Mesendoderm (in vitro differentiated cells): Measurements from ENCODE around the gene GPR135.

Experiments used
- DNase-seq: peaks from one replicate; pipeline ENCODE4 v3.0.0; 2013
- H2AK5ac ChIP-seq: 2 replicates; pipeline ENCODE4 v1.6.1; 2013; ENCODE audit warnings: low read length, inconsistent platforms
- H2BK120ac ChIP-seq: 2 replicates; pipeline ENCODE4 v1.6.1; 2013; ENCODE audit warnings: low read depth, mild to moderate bottlenecking, low read length, moderate library complexity, mixed read lengths
- H2BK15ac ChIP-seq: replicated peaks from 2 replicates; pipeline ENCODE4 v1.6.1; 2013; ENCODE audit warnings: low read depth, mild to moderate bottlenecking, moderate library complexity
- H2BK5ac ChIP-seq: 2 replicates; pipeline ENCODE4 v1.6.1; 2013; ENCODE audit warnings: low read length, inconsistent platforms
- H3K18ac ChIP-seq: 2 replicates; pipeline ENCODE4 v1.6.1; 2013; ENCODE audit warnings: mild to moderate bottlenecking, low read length, mixed read lengths
- H3K23ac ChIP-seq: one replicate; pipeline ENCODE4 v1.6.1; 2013; ENCODE audit warnings: low read length
- H3K27ac ChIP-seq: 2 replicates; pipeline ENCODE4 v1.5.1; 2013; ENCODE audit warnings: low read depth, mild to moderate bottlenecking, inconsistent platforms, low read length, moderate library complexity
- H3K27me3 ChIP-seq: 2 replicates; pipeline ENCODE4 v1.6.1; 2013; ENCODE audit warnings: low read length, control low read depth, mild to moderate bottlenecking, inconsistent platforms; ENCODE audit not compliant: insufficient read depth, poor library complexity
- H3K36me3 ChIP-seq: 2 replicates; pipeline ENCODE4 v1.6.1; 2013; ENCODE audit warnings: low read length, inconsistent platforms; ENCODE audit not compliant: control insufficient read depth, insufficient read depth
- H3K4ac ChIP-seq: one replicate; pipeline ENCODE4 v1.6.1; 2013; ENCODE audit warnings: low read depth, mild to moderate bottlenecking, low read length, moderate library complexity
- H3K4me1 ChIP-seq: 2 replicates; pipeline ENCODE4 v1.6.1; 2013; ENCODE audit warnings: low read depth, low read length, inconsistent platforms; ENCODE audit not compliant: control insufficient read depth
- H3K4me2 ChIP-seq: 2 replicates; pipeline ENCODE4 v1.6.1; 2013; ENCODE audit warnings: low read length
- H3K4me3 ChIP-seq: 2 replicates; pipeline ENCODE4 v1.5.1; 2013; ENCODE audit warnings: mild to moderate bottlenecking, low read length
- H3K56ac ChIP-seq: one replicate; pipeline ENCODE4 v1.6.1; 2013; ENCODE audit warnings: low read length
- H3K79me1 ChIP-seq: 2 replicates; pipeline ENCODE4 v1.6.1; 2013; ENCODE audit warnings: low read length, inconsistent platforms
- H3K79me2 ChIP-seq: 2 replicates; pipeline ENCODE4 v1.6.1; 2013; ENCODE audit warnings: mild to moderate bottlenecking, low read length; ENCODE audit not compliant: control insufficient read depth, insufficient read depth
- H3K9ac ChIP-seq: 2 replicates; pipeline ENCODE4 v1.6.1; 2013; ENCODE audit warnings: low read length, inconsistent platforms
- H4K5ac ChIP-seq: one replicate; pipeline ENCODE4 v1.6.1; 2013; ENCODE audit warnings: low read length
- H4K8ac ChIP-seq: one replicate; pipeline ENCODE4 v1.6.1; 2013; ENCODE audit warnings: low read depth, mild to moderate bottlenecking, control low read depth, low read length, moderate library complexity
- WGBS: extraction: QIAGEN DNeasy Blood & Tissue Kit; methylation state at CpG from one replicate; pipeline ENCODE4 v1.1.7; 2013; ENCODE audit warnings: low lambda C conversion rate, missing lambda C conversion rate; ENCODE audit not compliant: insufficient coverage; ENCODE audit errors: extremely low coverage; 5-methylcytosine and 5-hydroxymethylcytosine counted together

GPR135 gene

DNA sequence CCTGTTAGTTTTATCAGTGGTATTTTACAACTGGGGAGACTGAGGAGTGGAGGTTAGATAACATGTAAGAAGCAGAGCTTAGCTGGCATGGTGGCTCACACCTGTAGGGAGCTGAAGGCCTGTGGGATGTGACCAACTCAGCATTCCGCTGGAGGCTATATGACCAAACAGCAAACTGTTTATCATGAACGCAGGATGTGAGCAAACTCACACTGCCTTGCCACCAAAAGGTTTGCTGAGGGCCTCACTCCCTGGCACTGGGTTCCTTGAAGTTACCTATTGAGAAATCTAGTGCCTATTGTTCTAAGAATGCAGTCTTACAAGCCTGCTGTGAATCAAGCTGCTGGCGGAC, 42.5 kb upstream of the GPR135 start:
- no peak overlapping the region for H4K8ac ChIP-seq
- no peak overlapping the region for H3K9ac ChIP-seq
- H3K36me3 ChIP-seq, result no peaks in the 10 kb centered on the region
- H4K5ac ChIP-seq, result no peak overlapping the region
- H3K56ac ChIP-seq, result no peak overlapping the region
- WGBS, result no CpG with 5 or more reads among the region's 3 CpGs
- H3K79me1 ChIP-seq, result no peaks in the 10 kb centered on the region
- H3K4me2 ChIP-seq, result no peak overlapping the region
- H3K4me3 ChIP-seq, result no peak overlapping the region
- no peak overlapping the region for H2BK15ac ChIP-seq
- no peaks in the 10 kb centered on the region for H3K79me2 ChIP-seq
- H3K27me3 ChIP-seq, result no peaks in the 10 kb centered on the region
- H3K27ac ChIP-seq, result no peak overlapping the region
- no peaks in the 10 kb centered on the region for H3K4me1 ChIP-seq
- no peak overlapping the region for H3K4ac ChIP-seq
- DNase-seq, result no peak
- H2BK5ac ChIP-seq, result no peak overlapping the region
- no peak overlapping the region for H2BK120ac ChIP-seq
- no peak overlapping the region for H2AK5ac ChIP-seq
- no peak overlapping the region for H3K18ac ChIP-seq
- H3K23ac ChIP-seq, result no peak overlapping the region

DNA sequence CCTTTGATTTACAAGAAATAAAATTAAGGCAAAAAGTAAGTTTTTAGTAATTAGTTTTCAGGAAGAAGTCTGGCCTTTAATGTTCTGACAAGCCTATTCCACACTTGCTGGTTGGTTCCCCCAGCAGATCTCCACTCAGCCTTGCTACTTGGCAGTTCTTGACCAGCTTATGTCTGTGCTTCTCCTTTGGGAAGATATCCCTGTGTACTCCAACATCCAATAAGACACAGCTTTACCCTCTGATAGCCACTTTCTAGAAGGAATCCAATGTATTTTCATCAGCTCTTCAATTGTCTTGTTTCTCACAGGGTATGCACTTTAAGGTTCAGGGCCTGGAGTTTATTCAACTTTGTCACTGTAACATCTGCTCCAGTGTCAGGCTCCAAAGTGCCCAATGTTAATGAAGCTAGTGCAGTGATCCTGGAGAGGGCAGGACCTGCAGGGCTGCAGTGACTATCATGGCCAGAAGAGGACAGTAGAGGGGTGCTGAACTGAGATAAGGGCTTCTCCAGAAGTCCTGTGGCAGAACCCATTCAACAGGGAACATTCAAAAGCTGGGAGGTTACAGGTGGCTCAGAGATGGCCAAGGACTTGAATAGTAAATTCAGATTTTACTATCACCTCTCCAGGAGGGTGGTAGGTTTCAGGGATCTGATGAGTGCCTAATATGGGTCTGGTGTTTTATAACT, 42.0 kb upstream of the GPR135 start:
- no peak overlapping the region for H3K4ac ChIP-seq

GRCh38 chr14:59503256-59503655, 38.1 kb upstream of the GPR135 start:
- no peak overlapping the region for H3K18ac ChIP-seq
- H2BK5ac ChIP-seq, result no peak overlapping the region
- no peak overlapping the region for H3K4me3 ChIP-seq
- H3K4me2 ChIP-seq, result no peak overlapping the region
- H3K4ac ChIP-seq, result no peak overlapping the region
- H3K79me2 ChIP-seq, result no peaks in the 10 kb centered on the region
- no peak overlapping the region for H2BK15ac ChIP-seq
- no peaks in the 10 kb centered on the region for H3K4me1 ChIP-seq
- H3K23ac ChIP-seq, result no peak overlapping the region
- H2AK5ac ChIP-seq, result no peak overlapping the region
- WGBS, result no CpG with 5 or more reads among the region's 4 CpGs
- H3K36me3 ChIP-seq, result no peaks in the 10 kb centered on the region
- H3K56ac ChIP-seq, result no peak overlapping the region
- no peak overlapping the region for H4K5ac ChIP-seq
- no peak overlapping the region for H4K8ac ChIP-seq
- DNase-seq, result no peak
- no peak overlapping the region for H2BK120ac ChIP-seq
- H3K27ac ChIP-seq, result no peak overlapping the region
- no peak overlapping the region for H3K9ac ChIP-seq
- H3K27me3 ChIP-seq, result no peaks in the 10 kb centered on the region
- no peaks in the 10 kb centered on the region for H3K79me1 ChIP-seq

More for the DNA sequence above, 42.0 kb upstream of the GPR135 start:
- Histone ChIP-seq H4K5ac (no peak overlapping the region), H4K8ac (no peak overlapping the region), H3K36me3 (no peaks in the 10 kb centered on the region), H2BK120ac (no peak overlapping the region), H3K79me1 (no peaks in the 10 kb centered on the region), H3K23ac (no peak overlapping the region), H3K27ac (no peak overlapping the region), H3K18ac (no peak overlapping the region), H3K79me2 (no peaks in the 10 kb centered on the region), H2AK5ac (no peak overlapping the region), H3K4me2 (no peak overlapping the region), H3K27me3 (no peaks in the 10 kb centered on the region), H3K4me3 (no peak overlapping the region), H3K4me1 (no peaks in the 10 kb centered on the region), H3K9ac (no peak overlapping the region), H2BK5ac (no peak overlapping the region), H2BK15ac (no peak overlapping the region), H3K56ac (no peak overlapping the region)
- DNase-seq, result peak; percentile 92

- H3K4me1 ChIP-seq, result no peaks in the 10 kb centered on the region
- H3K4me3 ChIP-seq, result no peak overlapping the region
- no peak overlapping the region for H3K27ac ChIP-seq
- no peak overlapping the region for H2AK5ac ChIP-seq
- H2BK5ac ChIP-seq, result no peak overlapping the region
- no peak overlapping the region for H2BK15ac ChIP-seq
- no peak for DNase-seq
- H4K5ac ChIP-seq, result no peak overlapping the region
- no peak overlapping the region for H3K4ac ChIP-seq
- H3K36me3 ChIP-seq, result no peaks in the 10 kb centered on the region
- H4K8ac ChIP-seq, result no peak overlapping the region
- no peaks in the 10 kb centered on the region for H3K79me1 ChIP-seq
- H3K4me2 ChIP-seq, result no peak overlapping the region
- no CpG with 5 or more reads among the region's 3 CpGs for WGBS
- H3K23ac ChIP-seq, result no peak overlapping the region
- H3K56ac ChIP-seq, result no peak overlapping the region
- H3K27me3 ChIP-seq, result no peaks in the 10 kb centered on the region
- H2BK120ac ChIP-seq, result no peak overlapping the region
- no peaks in the 10 kb centered on the region for H3K79me2 ChIP-seq
- no peak overlapping the region for H3K9ac ChIP-seq
- no peak overlapping the region for H3K18ac ChIP-seq
Measured at GRCh38 chr14:59500732-59501131, 35.6 kb upstream of the GPR135 start.

- Histone ChIP-seq H3K79me1 (peaks cover 3% of the 10 kb centered on the region), H4K5ac (no peak overlapping the region), H3K79me2 (no peaks in the 10 kb centered on the region), H3K27me3 (no peaks in the 10 kb centered on the region), H3K56ac (no peak overlapping the region), H3K9ac (no peak overlapping the region), H2BK5ac (no peak overlapping the region), H3K27ac (no peak overlapping the region), H3K36me3 (peaks cover 5% of the 10 kb centered on the region), H2BK120ac (no peak overlapping the region), H3K4ac (no peak overlapping the region), H3K4me2 (no peak overlapping the region), H3K18ac (no peak overlapping the region), H4K8ac (no peak overlapping the region), H2BK15ac (no peak overlapping the region), H3K23ac (no peak overlapping the region), H3K4me1 (no peaks in the 10 kb centered on the region), H2AK5ac (no peak overlapping the region), H3K4me3 (no peak overlapping the region)
- DNase-seq, result no peak
- WGBS, result no CpG with 5 or more reads among the region's 1 CpG
Measured at GRCh38 chr14:59492384-59492783, 27.2 kb upstream of the GPR135 start.

DNA sequence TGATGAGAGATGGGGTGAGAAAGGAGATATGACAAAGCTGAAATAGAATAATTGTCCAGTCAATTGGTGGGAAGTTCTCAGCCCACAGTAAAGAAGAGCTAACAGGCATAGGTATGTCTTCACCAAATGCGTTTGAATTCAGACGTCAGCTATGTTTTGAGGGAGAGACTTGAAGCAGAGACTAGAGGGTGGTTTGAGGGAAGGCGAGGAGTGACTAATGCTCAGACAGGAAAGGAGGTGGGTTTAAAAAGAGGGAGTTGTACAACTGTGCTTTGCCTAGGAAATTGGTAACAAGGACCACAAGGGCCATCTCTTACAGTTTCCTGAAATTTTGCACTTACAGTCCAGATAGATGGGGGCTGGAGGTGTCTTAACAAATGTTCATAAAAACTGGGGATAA, 25.6 kb upstream of the GPR135 start:
- H3K4me1 ChIP-seq, result no peaks in the 10 kb centered on the region
- no peak overlapping the region for H2AK5ac ChIP-seq
- no peak overlapping the region for H3K27ac ChIP-seq
- WGBS, result no CpG with 5 or more reads among the region's 3 CpGs
- no peak overlapping the region for H3K4me3 ChIP-seq
- no peak overlapping the region for H3K23ac ChIP-seq
- H2BK15ac ChIP-seq, result no peak overlapping the region
- no peak overlapping the region for H3K56ac ChIP-seq
- no peak overlapping the region for H3K4ac ChIP-seq
- H2BK120ac ChIP-seq, result no peak overlapping the region
- H3K79me2 ChIP-seq, result peaks cover 1% of the 10 kb centered on the region
- no peak overlapping the region for H4K8ac ChIP-seq
- H4K5ac ChIP-seq, result no peak overlapping the region
- no peak overlapping the region for H3K4me2 ChIP-seq
- no peak overlapping the region for H2BK5ac ChIP-seq
- no peak overlapping the region for H3K18ac ChIP-seq
- no peak overlapping the region for H3K9ac ChIP-seq
- no peak for DNase-seq
- peaks cover 3% of the 10 kb centered on the region for H3K79me1 ChIP-seq
- no peaks in the 10 kb centered on the region for H3K27me3 ChIP-seq
- peaks cover 5% of the 10 kb centered on the region for H3K36me3 ChIP-seq
